ENCODE results near the gene OR2K2.

OR2K2 gene

GRCh38 chr9:111287127-111287526, 42.9 kb downstream of the OR2K2 start:
- no peak for TF ChIP-seq CTCF (IDR thresholded peaks at IDR 0.05)

- no peak for TF ChIP-seq CTCF (IDR thresholded peaks at IDR 0.05)
Observed at GRCh38 chr9:111284703-111285102, 45.3 kb downstream of the OR2K2 start.

- TF ChIP-seq CTCF (IDR thresholded peaks at IDR 0.05): no peak
Observed at GRCh38 chr9:111282845-111283244, 47.2 kb downstream of the OR2K2 start.

Data from LNCAP (cell line).